A673 (cell line): ENCODE measurements around the gene CDC37L1.

Experiments used
- EZH2 ChIP-seq: fragments of 200-600 bp; sonication (generic); IDR thresholded peaks from 2 replicates; pipeline ENCODE4 v1.6.1; 2017; ENCODE audit warnings: borderline replicate concordance, low read depth, mild to moderate bottlenecking, mixed read lengths, antibody characterized with exemption, low read length; ENCODE audit not compliant: poor library complexity, severe bottlenecking
- TF ChIP-seq, protein P1 (sequence below): fragments of 300-800, 200-600 bp; sonication (generic); conservative IDR thresholded peaks from 2 replicates; pipeline ENCODE4 v1.5.1; 2017; ENCODE audit warnings: low read depth, mild to moderate bottlenecking, antibody characterized with exemption, low read length, moderate library complexity, mixed read lengths

DNA sequence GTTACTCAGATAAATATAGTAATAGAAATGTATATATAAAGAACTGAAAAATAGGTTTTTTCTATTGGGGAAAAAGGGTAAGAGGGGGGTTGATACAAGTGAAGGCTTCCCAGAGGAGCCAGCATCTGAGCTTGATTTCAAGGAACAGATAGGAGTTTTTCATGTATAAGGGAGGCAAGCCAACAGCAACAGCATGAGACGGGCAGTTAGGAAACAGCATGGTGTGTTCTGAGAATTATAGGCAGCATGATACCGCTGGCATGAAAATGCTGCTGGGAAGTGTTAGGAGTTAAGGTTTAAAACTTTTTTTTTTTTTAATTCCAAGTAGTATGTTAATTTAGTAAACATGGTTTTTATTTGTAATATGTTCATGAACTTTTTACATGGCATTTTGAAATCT, 9.7 kb downstream of the CDC37L1 start:
- TF ChIP-seq, protein P1, sequence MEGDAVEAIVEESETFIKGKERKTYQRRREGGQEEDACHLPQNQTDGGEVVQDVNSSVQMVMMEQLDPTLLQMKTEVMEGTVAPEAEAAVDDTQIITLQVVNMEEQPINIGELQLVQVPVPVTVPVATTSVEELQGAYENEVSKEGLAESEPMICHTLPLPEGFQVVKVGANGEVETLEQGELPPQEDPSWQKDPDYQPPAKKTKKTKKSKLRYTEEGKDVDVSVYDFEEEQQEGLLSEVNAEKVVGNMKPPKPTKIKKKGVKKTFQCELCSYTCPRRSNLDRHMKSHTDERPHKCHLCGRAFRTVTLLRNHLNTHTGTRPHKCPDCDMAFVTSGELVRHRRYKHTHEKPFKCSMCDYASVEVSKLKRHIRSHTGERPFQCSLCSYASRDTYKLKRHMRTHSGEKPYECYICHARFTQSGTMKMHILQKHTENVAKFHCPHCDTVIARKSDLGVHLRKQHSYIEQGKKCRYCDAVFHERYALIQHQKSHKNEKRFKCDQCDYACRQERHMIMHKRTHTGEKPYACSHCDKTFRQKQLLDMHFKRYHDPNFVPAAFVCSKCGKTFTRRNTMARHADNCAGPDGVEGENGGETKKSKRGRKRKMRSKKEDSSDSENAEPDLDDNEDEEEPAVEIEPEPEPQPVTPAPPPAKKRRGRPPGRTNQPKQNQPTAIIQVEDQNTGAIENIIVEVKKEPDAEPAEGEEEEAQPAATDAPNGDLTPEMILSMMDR = no peak
- TF ChIP-seq EZH2 = no peak
